SK-N-SH (cell line): ENCODE results near the gene ARHGAP25. TPM values are rescaled to one million over a fixed set of nuclear protein-coding genes. Genes with fewer than 3 reads are reported as not detected.

Experiments
- CTCF ChIA-PET: fragments of 300-600, 350-600 bp; formaldehyde crosslinking; extraction: SDS; loops from one replicate; lab custom pipeline; 2021; lab: Yijun Ruan, JAX
- POLR2A ChIA-PET: fragments of 350-600 bp; sonication (Branson Sonifier 250); formaldehyde crosslinking; extraction: SDS; loops from one replicate; lab custom pipeline; 2020; ENCODE audit warnings: antibody characterized with exemption, inconsistent platforms; lab: Yijun Ruan, JAX
- DNase-seq: peaks from one replicate; pipeline ENCODE4 v3.0.0; 2012
- H2AFZ ChIP-seq: fragments of 200-600 bp; sonication (generic); 2 replicates; pipeline ENCODE4 v1.8.1; 2016; ENCODE audit warnings: antibody characterized with exemption, mild to moderate bottlenecking, low read depth
- H3F3A ChIP-seq: fragments of 200-600 bp; sonication (generic); replicated peaks from 2 replicates; pipeline ENCODE3; 2016; ENCODE audit warnings: antibody characterized with exemption, mild to moderate bottlenecking; ENCODE audit not compliant: insufficient read depth
- H3K27ac ChIP-seq, 2 experiments: fragments of 200-500 bp in 1 of 2; fragments of 200-600 bp in 1 of 2; sonication (Bioruptor generic) in 1 of 2; sonication (generic), shearing (Covaris generic) in 1 of 2; 2 replicates each; pipeline versions ENCODE4 v1.5.1 to v1.6.1; 2014 to 2016; ENCODE audit warnings: low read depth in 2 of 2, inconsistent platforms in 1 of 2, low read length in 1 of 2, mild to moderate bottlenecking in 1 of 2, mixed read lengths in 1 of 2
- H3K27me3 ChIP-seq: fragments of 200-600 bp; sonication (generic), shearing (Covaris generic); 2 replicates; pipeline ENCODE4 v1.6.1; 2016; ENCODE audit warnings: mixed run types; ENCODE audit not compliant: insufficient read depth
- H3K36me3 ChIP-seq, 2 experiments: fragments of 200-500 bp in 1 of 2; fragments of 200-600 bp in 1 of 2; sonication (Bioruptor generic) in 1 of 2; sonication (generic) in 1 of 2; replicated peaks in 1 of 2; 2 replicates each; pipeline versions ENCODE3 to v1.5.1; 2014 to 2016; ENCODE audit warnings: low read length in 1 of 2, mild to moderate bottlenecking in 1 of 2; ENCODE audit not compliant: insufficient read depth in 2 of 2, control insufficient read depth in 1 of 2
- H3K4me1 ChIP-seq, 2 experiments: fragments of 200-500 bp in 1 of 2; fragments of 200-600 bp in 1 of 2; sonication (Bioruptor generic) in 1 of 2; sonication (generic), shearing (Covaris generic) in 1 of 2; 2 replicates each; pipeline versions ENCODE4 v1.5.1 to v1.6.1; 2014 to 2016; ENCODE audit warnings: low read depth in 1 of 2, low read length in 1 of 2, mixed run types in 1 of 2; ENCODE audit not compliant: insufficient read depth in 2 of 2, control insufficient read depth in 1 of 2
- H3K4me2 ChIP-seq: fragments of 200-600 bp; sonication (generic), shearing (Covaris generic); 2 replicates; pipeline ENCODE4 v1.6.1; 2017; ENCODE audit warnings: mixed run types
- H3K4me3 ChIP-seq, 2 experiments: fragments of 200-500 bp in 1 of 2; fragments of 200-600 bp in 1 of 2; sonication (Bioruptor generic) in 1 of 2; sonication (generic), shearing (Covaris generic) in 1 of 2; 2 replicates each; pipeline versions ENCODE4 v1.5.1 to v1.8.1; 2014 to 2016; ENCODE audit warnings: low read depth in 2 of 2, inconsistent platforms in 1 of 2, low read length in 1 of 2, mild to moderate bottlenecking in 1 of 2, mixed read lengths in 1 of 2, moderate library complexity in 1 of 2
- H3K79me2 ChIP-seq: fragments of 200-600 bp; sonication (generic); 2 replicates; pipeline ENCODE4 v1.8.1; 2017; ENCODE audit warnings: mild to moderate bottlenecking; ENCODE audit not compliant: insufficient read depth
- H3K9ac ChIP-seq: fragments of 200-600 bp; sonication (generic); 2 replicates; pipeline ENCODE4 v1.6.1; 2017; ENCODE audit warnings: mixed run types
- H3K9me2 ChIP-seq: fragments of 200-600 bp; sonication (generic); 2 replicates; pipeline ENCODE4 v1.6.1; 2017; ENCODE audit warnings: mixed run types
- H3K9me3 ChIP-seq: fragments of 200-600 bp; sonication (generic); 2 replicates; pipeline ENCODE4 v1.6.1; 2017; ENCODE audit warnings: mixed run types, mild to moderate bottlenecking, moderate library complexity
- H4K20me1 ChIP-seq: fragments of 200-600 bp; sonication (generic); 2 replicates; pipeline ENCODE4 v1.6.1; 2017; ENCODE audit warnings: mild to moderate bottlenecking, mixed run types; ENCODE audit not compliant: insufficient read depth
- CTCF ChIP-seq: fragments of 200-600 bp; sonication (generic); IDR thresholded peaks from 2 replicates; pipeline ENCODE4 v1.6.1; 2017; ENCODE audit warnings: antibody characterized with exemption, mild to moderate bottlenecking, moderate library complexity
- FOSL2 ChIP-seq: IDR thresholded peaks from 2 replicates; pipeline ENCODE4 v1.4.0; 2012; ENCODE audit warnings: low read depth, mild to moderate bottlenecking, moderate library complexity, borderline replicate concordance
- FOXJ3 ChIP-seq: sonication (generic); formaldehyde crosslinking; IDR thresholded peaks from 2 replicates; pipeline ENCODE4 v1.5.1; 2020; ENCODE audit warnings: mild to moderate bottlenecking, missing genetic modification reagents
- GATA2 ChIP-seq: sonication (generic); formaldehyde crosslinking; IDR thresholded peaks from 2 replicates; pipeline ENCODE4 v1.5.0; 2020; ENCODE audit warnings: mild to moderate bottlenecking, missing genetic modification reagents
- MXI1 ChIP-seq: IDR thresholded peaks from 2 replicates; pipeline ENCODE4 v1.6.1; 2012; ENCODE audit warnings: mild to moderate bottlenecking, low read depth, low read length, improper control_type of control experiment
- NRF1 ChIP-seq: IDR thresholded peaks from 2 replicates; pipeline ENCODE4 v1.6.1; 2012; ENCODE audit warnings: low read depth, mild to moderate bottlenecking, low read length
- POLR2AphosphoS5 ChIP-seq: IDR thresholded peaks from 2 replicates; pipeline ENCODE4 v1.6.1; 2012; ENCODE audit warnings: low read depth, low read length
- RAD21 ChIP-seq: IDR thresholded peaks from 2 replicates; pipeline ENCODE4 v1.6.1; 2012; ENCODE audit warnings: mild to moderate bottlenecking, low read length
- RFX5 ChIP-seq: IDR thresholded peaks from 2 replicates; pipeline ENCODE4 v1.6.1; 2012; ENCODE audit warnings: mild to moderate bottlenecking, improper control_type of control experiment, low read length
- RXRA ChIP-seq: IDR thresholded peaks from 2 replicates; pipeline ENCODE4 v1.4.0; 2012; ENCODE audit warnings: low read depth, mild to moderate bottlenecking, borderline replicate concordance
- SIN3A ChIP-seq: IDR thresholded peaks from 2 replicates; pipeline ENCODE4 v1.6.1; 2012; ENCODE audit warnings: low read depth, mild to moderate bottlenecking, low read length, moderate library complexity, borderline replicate concordance
- SMC3 ChIP-seq: IDR thresholded peaks from 2 replicates; pipeline ENCODE4 v1.6.1; 2012; ENCODE audit warnings: low read depth, low read length, improper control_type of control experiment
- TAF1 ChIP-seq: IDR thresholded peaks from 2 replicates; pipeline ENCODE4 v1.6.1; 2012; ENCODE audit warnings: low read depth, mild to moderate bottlenecking, low read length, moderate library complexity, borderline replicate concordance
- TCF12 ChIP-seq: IDR thresholded peaks from 2 replicates; pipeline ENCODE4 v1.4.0; 2012
- ZBTB33 ChIP-seq: IDR thresholded peaks from 2 replicates; pipeline ENCODE4 v1.4.0; 2012; ENCODE audit warnings: low read depth, borderline replicate concordance
- WGBS: methylation state at CpG from one replicate; pipeline ENCODE4 v1.1.6; 2017; ENCODE audit warnings: low lambda C conversion rate; 5-methylcytosine and 5-hydroxymethylcytosine counted together
- polyA plus RNA-seq, 3 experiments: library from polyadenylated mRNA; depleted of rRNA; stranded (reverse); fragments of >200 nt; gene quantifications; 2 replicates each; pipeline ENCODE4 v1.2.3, GENCODE V29; 2012
- TF ChIP-seq, protein P1 (sequence below): IDR thresholded peaks from 2 replicates; pipeline ENCODE4 v1.4.0; 2012; ENCODE audit warnings: low read depth
- TF ChIP-seq, protein P2 (sequence below): IDR thresholded peaks from 2 replicates; pipeline ENCODE4 v1.6.1; 2012; ENCODE audit warnings: mild to moderate bottlenecking, low read depth, low read length, moderate library complexity

The ARHGAP25 gene
- polyA plus RNA-seq, 1 of the 3 experiments (the other 2 are of a cell fraction): not detected

DNA sequence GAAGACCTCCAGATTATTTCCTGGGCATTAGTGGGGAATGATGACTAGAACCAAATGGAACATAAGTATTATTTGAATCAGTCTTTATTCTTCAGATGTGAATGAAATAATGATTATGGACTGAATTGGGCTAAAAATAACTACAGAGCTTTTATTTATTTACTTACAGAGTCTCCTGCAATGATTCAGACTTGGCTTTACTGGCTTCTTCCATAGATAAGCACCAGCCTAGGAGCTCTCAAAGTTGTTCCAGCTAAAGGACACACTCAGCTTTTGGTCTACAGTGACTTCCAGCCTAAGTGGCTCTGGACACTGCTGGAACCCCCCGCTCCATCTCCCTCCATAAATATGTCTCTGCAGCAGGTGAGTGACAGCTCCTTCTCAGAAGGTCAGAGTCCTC lies 24.3 kb upstream of the ARHGAP25 start:
- POLR2A ChIA-PET: no interaction called here
- no peak for DNase-seq
- CTCF ChIA-PET: interaction anchor here (1.3 to 3.5 kb wide), 9 partner anchors 11 to 246 kb away, joined by 3 to 61 read pairs (median 10); partner anchors contain the start of gene ARHGAP25

More for the DNA sequence above, 24.3 kb upstream of the ARHGAP25 start:
- WGBS: 83% methylated on average over 1 of the region's 1 CpG
- TF ChIP-seq FOXJ3 (CRISPR knock-in tag): no peak
- TF ChIP-seq TCF12: no peak
- TF ChIP-seq MXI1: no peak
- TF ChIP-seq CTCF: no peak
- TF ChIP-seq GATA2 (CRISPR knock-in tag): no peak
- TF ChIP-seq RFX5: no peak
- TF ChIP-seq FOSL2: no peak
- TF ChIP-seq SIN3A: no peak
- no peak for TF ChIP-seq ZBTB33
- no peak for TF ChIP-seq SMC3
- TF ChIP-seq, protein P1, sequence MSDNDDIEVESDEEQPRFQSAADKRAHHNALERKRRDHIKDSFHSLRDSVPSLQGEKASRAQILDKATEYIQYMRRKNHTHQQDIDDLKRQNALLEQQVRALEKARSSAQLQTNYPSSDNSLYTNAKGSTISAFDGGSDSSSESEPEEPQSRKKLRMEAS: no peak
- no peak for TF ChIP-seq RXRA
- TF ChIP-seq RAD21: no peak
- no peak for TF ChIP-seq NRF1
- no peak for TF ChIP-seq POLR2AphosphoS5
- TF ChIP-seq TAF1: no peak
- TF ChIP-seq, protein P2, sequence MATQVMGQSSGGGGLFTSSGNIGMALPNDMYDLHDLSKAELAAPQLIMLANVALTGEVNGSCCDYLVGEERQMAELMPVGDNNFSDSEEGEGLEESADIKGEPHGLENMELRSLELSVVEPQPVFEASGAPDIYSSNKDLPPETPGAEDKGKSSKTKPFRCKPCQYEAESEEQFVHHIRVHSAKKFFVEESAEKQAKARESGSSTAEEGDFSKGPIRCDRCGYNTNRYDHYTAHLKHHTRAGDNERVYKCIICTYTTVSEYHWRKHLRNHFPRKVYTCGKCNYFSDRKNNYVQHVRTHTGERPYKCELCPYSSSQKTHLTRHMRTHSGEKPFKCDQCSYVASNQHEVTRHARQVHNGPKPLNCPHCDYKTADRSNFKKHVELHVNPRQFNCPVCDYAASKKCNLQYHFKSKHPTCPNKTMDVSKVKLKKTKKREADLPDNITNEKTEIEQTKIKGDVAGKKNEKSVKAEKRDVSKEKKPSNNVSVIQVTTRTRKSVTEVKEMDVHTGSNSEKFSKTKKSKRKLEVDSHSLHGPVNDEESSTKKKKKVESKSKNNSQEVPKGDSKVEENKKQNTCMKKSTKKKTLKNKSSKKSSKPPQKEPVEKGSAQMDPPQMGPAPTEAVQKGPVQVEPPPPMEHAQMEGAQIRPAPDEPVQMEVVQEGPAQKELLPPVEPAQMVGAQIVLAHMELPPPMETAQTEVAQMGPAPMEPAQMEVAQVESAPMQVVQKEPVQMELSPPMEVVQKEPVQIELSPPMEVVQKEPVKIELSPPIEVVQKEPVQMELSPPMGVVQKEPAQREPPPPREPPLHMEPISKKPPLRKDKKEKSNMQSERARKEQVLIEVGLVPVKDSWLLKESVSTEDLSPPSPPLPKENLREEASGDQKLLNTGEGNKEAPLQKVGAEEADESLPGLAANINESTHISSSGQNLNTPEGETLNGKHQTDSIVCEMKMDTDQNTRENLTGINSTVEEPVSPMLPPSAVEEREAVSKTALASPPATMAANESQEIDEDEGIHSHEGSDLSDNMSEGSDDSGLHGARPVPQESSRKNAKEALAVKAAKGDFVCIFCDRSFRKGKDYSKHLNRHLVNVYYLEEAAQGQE: no peak
- Histone ChIP-seq H3K27me3 (peaks cover 9% of the 10 kb centered on the region; the same call in 1 of the 2 replicates), H3K9ac (no peak overlapping the region), H3K79me2 (no peaks in the 10 kb centered on the region), H3K9me2 (no peaks in the 10 kb centered on the region), H4K20me1 (no peaks in the 10 kb centered on the region), H3K4me2 (no peak overlapping the region), H3K4me3 (no peak overlapping the region), H2AFZ (no peak overlapping the region), H3F3A (no peaks in the 10 kb centered on the region), H3K36me3 (no peaks in the 10 kb centered on the region), H3K9me3 (no peaks in the 10 kb centered on the region), H3K4me1 (peaks cover 4 to 5% of the 10 kb centered on the region in 2 experiments; a peak in 3 of 4 replicates), H3K27ac (no peak overlapping the region)
